Bronchial smooth muscle cell (primary cell): Measurements from ENCODE around the gene PLA2G15. TPM values are rescaled to one million over a fixed set of nuclear protein-coding genes. Genes with fewer than 3 reads are reported as not detected.

Experiments
- total RNA-seq: library from RNA; depleted of rRNA; stranded (reverse); fragments of >200 nt; gene quantifications from 2 replicates; pipeline ENCODE4 v1.2.1, GENCODE V29; 2014

PLA2G15 gene, protein sequence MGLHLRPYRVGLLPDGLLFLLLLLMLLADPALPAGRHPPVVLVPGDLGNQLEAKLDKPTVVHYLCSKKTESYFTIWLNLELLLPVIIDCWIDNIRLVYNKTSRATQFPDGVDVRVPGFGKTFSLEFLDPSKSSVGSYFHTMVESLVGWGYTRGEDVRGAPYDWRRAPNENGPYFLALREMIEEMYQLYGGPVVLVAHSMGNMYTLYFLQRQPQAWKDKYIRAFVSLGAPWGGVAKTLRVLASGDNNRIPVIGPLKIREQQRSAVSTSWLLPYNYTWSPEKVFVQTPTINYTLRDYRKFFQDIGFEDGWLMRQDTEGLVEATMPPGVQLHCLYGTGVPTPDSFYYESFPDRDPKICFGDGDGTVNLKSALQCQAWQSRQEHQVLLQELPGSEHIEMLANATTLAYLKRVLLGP
- 18.5 and 19.4 TPM in 2 replicates for total RNA-seq

DNA sequence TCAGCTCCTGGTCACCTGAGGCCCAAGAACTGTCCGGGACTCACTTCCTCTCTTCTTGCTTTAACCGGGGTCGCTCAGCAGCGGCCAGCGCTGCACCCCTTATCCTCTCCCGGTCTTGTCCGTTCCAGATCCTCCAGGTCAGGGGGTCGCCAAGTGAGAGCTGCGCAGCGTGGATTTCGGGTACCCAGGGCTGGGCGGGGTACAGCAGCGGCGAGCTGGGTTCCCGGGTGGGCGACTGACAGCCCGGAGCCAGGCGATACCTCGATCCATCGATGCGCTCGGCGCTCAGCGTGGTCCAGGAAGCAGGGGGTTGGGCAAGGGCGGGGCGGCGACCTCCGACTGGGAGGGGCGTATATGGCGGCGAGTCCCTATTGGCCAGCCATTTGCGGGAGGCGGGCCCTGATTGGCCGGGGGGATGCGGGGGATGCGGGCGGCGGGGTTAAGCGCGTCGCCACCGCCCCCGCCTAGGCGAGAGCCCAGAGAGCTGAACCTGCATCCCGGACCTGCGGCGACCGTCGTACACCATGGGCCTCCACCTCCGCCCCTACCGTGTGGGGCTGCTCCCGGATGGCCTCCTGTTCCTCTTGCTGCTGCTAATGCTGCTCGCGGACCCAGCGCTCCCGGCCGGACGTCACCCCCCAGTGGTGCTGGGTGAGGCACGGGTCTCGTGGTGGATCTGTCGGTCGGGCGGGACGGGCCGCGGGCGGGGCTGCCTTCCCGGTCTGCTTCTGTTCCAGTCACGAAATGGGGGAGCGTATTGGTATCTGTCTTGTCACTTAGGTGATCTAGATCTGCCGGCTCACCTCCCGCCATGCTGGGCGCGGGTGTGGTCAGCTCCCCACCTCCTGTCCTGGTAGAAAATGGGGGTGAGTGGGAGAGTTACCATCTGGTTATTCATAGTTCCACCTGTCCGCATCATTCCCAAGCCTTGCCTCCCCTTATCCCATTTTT is at the start of gene PLA2G15:
Gene PLA2G15 (plus strand): TSS at position 471 of the 951 bp plus-strand sequence. CDS start 54 bp downstream, at position 525.

DNA sequence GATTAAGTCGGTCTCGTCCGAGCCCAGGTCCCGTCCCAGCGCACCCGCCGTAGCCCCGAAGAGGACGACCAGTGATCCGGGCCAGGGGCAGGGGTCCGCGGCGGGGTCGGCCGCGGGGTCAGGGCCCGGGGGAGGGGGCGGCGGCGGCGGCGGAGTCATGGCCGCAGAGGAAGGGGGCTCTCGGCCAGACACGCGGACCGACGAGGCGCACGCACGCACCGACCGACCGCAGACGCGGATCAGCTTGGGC is 9.4 kb upstream of the PLA2G15 start, which contains the start of gene ESRP2:
Gene ESRP2 (minus strand): TSS at position 241 of the 250 bp plus-strand sequence. CDS start 82 bp downstream, at position 159.

DNA sequence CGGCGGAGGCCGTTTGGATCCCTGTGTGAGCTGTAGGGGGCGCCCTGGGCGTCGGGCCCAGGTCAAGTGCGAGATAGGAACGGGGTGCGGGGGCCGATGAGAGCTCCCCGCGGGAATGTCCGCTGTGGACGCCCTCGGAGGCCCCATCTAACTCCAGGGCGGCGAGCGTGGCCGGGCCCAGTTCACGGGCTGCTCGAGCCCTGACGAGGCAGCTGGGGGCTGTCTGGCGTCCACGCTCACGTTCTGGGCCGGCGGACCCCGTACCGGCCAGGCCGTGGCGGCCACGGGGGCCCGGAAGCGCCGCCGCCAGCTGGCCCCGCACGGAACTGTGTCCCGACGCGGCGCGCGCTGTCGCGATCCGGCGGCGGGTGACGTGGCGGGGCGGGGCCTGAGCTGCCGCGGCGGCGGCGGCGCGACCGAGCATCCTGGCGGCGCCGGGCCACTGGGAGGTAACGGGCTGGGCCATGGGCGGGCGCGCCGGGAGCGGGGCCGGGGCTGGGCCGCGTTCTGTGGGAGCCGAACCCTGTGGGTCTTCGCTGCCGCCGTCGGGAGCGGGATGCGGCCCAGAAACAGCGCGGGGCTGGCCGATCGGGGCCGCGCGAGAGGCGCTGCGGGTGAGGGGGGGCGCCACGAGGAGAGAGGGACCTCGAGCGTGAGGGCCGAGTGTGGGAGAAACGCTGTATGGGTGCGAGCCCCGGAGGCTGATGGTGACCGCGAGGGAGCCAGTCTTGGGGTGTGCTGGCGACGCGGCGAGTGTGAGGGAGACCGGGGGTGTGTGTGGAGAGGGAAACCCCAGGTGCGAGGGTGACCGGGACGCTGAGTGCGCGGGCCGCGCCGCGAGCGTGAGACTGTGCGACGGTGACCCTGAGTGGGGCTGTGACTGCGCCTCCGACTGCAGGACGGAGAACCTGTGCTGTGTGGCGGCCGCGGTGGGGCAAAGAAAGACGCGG is 19.2 kb downstream of the PLA2G15 start, which contains the start of gene SLC7A6:
Gene SLC7A6 (plus strand): TSS at position 399 of the 950 bp plus-strand sequence. CDS start 10,201 bp downstream, outside the sequence.

Other genes with a start within 250 kb of the PLA2G15 start
- not detected in 2 replicates for gene DPEP2, start 245.9 kb upstream of the PLA2G15 start, total RNA-seq
- gene DPEP2NB, start 229.5 kb upstream of the PLA2G15 start, total RNA-seq: not detected in 2 replicates
- 8.5 and 9.1 TPM in 2 replicates for gene DDX28, start 222.1 kb upstream of the PLA2G15 start, total RNA-seq
- gene DUS2, start 222.1 kb upstream of the PLA2G15 start, total RNA-seq: 12.3 and 13.4 TPM in 2 replicates
- gene NFATC3, start 160.0 kb upstream of the PLA2G15 start, total RNA-seq: 5.0 and 6.0 TPM in 2 replicates
- 0.09 and 0.16 TPM in 2 replicates for gene ESRP2, start 9.2 kb upstream of the PLA2G15 start, total RNA-seq
- gene SLC7A6, start 19.2 kb downstream of the PLA2G15 start, total RNA-seq: 7.4 and 10.2 TPM in 2 replicates
- gene SLC7A6OS, start 65.6 kb downstream of the PLA2G15 start, total RNA-seq: 14.3 and 15.4 TPM in 2 replicates
- gene PRMT7, start 65.6 kb downstream of the PLA2G15 start, total RNA-seq: 53.6 and 72.7 TPM in 2 replicates
- gene SMPD3, start 203.1 kb downstream of the PLA2G15 start, total RNA-seq: under 0.01 and 0.09 TPM in 2 replicates